GM19238 (cell line): ENCODE results near the gene PARN.
"Not testable (repeated sequence)": the region's sequence is repeated elsewhere in the genome, so short reads cannot be mapped to it uniquely, and the experiment has no call there.

ENCODE experiments used
- DNase-seq: peaks from one replicate; pipeline ENCODE4 v3.0.0; 2011; ENCODE audit warnings: low spot score; ENCODE audit not compliant: insufficient read length

Gene PARN

GRCh38 chr16:14437426-14437825 is 192.6 kb downstream of the PARN start:
- no peak for DNase-seq

DNA sequence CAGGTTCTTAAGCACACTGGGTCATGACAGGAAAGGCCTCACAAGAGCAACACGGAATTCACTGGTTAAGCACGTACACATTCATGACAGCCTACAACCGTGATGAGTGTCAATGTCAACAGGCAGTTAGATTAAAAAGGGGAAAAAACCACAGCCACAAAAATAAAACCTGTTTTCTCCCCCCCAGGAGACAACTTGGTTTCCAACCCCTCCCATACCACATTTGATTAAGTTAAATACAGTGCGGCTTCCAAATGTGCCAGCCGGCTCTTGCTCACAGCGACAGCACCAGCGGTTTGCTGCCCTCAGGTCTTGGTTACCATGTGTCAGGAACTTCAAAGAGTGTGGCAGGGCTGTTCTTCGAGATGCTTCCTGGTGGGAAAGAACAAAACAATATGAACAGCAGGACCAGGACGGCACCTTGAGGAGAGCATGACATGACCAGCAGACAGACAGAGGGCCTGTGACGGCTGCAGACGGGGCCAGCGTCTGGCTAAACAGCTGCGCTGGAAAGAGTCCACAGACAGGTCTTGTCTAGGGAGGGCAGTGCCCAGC is 193.6 kb downstream of the PARN start:
- no peak for DNase-seq

GRCh38 chr16:14434860-14435259 is 195.2 kb downstream of the PARN start:
- DNase-seq = no peak

DNA sequence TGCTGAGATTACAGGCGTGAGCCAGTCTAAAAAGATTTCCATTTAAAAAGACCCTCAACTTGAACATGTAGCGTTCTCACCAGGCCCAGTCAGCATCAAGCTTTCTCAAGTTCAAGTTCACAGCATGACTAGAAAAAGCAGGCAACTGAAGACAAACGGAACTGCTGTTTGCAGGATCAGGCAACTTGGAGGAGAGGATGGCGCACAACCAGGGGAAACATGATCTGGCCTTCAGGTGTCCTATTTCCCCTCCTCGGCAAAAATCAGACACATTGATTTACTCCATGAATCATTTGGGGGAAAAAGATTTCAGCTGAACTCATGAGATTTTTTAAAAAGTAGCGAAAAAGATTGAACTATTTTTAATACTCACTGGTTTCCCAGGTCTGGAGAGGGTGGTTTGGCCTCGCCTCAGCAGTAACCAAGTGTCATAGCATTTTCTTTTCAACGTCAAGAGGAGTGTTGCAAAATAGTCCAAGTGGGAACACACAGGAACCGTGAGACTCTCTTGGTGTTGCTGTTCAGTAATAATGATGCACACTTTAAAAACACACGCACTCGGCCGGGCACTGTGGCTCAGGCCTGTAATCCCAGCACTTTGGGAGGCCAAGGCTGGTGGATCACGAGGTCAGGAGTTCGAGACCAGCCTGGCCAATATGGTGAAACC is 201.0 kb downstream of the PARN start:
- DNase-seq = not testable (repeated sequence)

DNA sequence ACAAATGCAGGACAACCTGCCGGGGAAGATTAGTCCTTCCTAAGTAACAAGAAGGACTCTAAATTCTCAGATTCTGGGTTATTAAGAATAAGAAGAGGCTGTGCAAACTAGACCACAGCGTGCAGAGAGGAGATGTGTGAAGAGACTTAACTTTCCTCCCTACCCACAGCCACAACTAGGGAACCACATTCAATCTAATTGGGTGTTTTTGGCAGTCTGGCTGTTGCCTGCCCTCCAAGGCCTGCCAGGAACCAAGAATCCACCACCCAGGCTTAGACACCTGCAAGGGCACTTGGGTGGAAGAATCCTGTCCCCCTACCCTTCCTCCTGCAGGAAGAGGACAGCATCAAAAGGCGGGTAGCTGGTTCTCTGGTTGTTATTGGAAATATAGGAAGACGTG is 202.0 kb downstream of the PARN start:
- no peak for DNase-seq

- DNase-seq = no peak
Observed at GRCh38 chr16:14427371-14427948, 202.6 kb downstream of the PARN start.

DNA sequence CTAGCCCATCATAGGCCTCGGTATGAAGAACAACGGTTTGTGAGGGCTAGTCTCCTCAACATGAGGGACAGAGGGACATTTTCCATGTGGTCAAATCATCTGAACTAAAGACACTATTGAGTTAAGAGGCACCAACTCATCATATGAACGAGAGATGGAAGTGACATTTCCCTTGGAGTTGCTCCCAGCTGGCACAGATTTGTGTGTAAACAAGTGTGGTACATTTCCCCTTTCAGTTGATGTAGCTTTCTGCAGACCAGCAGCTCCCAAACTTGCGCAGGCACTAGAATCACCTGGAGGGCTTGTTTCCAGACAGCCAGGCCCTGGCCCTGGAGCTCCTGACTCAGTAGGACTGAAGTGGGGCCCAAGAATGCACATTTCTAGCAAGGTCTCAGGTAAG is 205.5 kb downstream of the PARN start:
- DNase-seq = no peak

DNA sequence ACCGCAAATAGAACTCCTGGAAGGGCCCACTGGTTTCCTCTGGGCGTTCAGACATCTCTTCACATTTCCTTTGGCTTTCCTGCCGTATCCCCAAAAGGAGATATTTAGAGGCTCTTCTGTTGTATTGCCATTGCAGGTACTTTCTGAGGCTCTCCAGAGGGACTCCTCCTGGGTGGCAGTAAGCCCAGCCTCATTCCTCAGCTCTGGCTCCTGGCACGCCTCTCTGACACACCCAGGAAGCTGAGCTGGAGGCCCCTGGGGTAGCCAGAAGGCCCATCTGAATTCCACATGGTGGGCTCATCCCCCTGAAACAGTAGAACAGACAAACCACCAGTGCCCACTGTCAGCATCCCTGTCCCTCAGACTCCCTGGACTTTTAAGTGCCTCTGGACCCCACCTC is 206.7 kb downstream of the PARN start:
- DNase-seq = no peak

DNA sequence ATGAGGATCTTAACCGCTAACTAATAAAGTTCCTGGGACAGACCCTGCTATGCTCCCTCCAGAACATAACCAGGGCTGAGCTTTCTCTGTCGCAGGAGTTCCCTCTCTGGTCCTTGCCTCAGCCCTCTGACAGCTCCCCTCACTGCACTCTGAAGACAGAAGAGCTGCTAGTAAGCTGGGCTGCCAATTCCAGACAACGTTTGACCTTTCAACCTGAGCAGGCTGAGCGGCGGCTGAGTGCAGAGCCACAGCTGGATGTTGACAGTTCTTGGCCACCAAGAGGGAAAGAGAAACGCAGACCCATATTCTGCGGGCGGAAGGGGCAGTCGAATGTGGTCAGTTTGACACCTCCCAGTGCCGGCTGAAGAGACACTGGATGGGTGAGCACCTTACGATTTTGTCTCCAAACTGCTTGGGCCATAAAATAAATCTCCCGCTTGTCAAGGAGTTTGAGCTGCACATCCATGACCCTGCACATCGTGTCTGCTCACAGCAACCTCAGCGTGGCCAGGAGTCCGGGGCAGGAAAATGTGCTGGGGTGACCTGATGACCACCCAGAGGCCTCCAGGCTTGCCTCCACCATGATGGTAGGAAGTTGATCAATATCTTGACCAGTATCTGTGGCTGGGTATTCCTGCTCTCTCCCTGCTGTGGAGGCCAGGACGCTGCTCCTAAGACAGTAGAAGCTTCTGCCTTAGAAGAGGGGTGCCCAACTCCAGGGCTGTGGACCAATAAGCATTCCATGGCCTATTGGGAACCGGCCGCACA is 209.2 kb downstream of the PARN start:
- DNase-seq = no peak

DNA sequence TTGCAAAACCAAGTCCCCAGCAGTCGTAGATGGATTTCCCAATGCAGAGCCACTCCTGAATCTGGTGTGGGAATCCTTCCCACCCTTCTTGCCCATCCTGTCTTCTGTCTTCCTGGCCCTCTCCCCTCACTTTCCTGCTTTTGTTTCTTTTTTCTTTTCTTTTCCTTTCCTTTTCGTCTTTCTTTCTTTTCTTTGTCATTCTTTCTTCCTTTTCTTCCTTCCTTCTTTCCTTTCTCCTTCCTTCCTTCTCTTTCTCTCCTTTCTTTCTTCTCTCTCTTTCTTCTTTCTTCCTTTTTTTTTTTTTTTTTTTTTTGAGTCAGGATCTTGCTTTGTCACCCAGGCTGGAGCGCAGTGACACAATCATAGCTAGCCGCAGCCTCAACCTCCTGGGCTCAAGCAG is 209.8 kb downstream of the PARN start:
- not testable (repeated sequence) for DNase-seq

GRCh38 chr16:14419817-14420216 is 210.2 kb downstream of the PARN start:
- DNase-seq = no peak

DNA sequence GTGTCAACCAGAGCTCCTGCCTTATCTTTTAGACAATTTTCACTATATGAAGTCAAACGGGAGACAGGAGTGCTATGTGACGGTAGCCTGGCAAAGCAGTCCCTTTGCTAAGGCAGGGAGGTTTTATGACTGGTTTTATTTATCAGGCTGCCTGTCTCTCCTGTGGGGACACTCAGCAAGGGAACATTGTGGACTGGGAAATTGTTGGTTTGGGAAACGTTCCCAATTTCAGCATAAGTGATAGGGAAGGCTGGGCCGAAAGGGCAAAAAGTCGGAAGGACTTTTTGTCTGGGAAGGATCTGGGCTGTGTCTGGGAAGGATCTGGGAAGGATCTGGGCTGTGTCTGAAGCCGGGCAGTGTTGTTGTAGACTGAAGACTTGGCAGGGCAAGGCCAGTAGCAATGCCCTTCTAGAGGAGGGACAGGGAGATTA is 211.2 kb downstream of the PARN start:
- DNase-seq = no peak

GRCh38 chr16:14416184-14416583 is 213.9 kb downstream of the PARN start:
- no peak for DNase-seq

DNA sequence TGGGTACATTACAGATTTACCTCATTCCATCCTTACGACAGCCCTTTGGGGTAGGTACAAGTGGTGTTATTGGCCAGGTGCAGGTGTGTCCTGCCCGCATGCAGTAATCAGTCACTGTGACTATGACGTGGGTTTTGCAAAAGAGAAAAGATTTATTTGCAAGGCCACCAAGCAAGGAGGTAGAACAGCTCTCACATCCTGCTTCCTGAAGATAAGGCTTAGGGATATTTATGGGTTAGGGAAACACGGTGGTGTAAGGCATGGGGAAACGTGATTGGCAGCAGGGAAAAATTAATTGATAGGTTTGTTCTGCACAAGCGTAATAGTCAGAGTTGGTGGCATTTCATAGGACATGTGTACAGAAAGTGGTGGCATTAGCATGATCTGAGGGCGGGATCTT is 214.8 kb downstream of the PARN start:
- DNase-seq = no peak

GRCh38 chr16:14409563-14409962 is 220.5 kb downstream of the PARN start:
- no peak for DNase-seq

DNA sequence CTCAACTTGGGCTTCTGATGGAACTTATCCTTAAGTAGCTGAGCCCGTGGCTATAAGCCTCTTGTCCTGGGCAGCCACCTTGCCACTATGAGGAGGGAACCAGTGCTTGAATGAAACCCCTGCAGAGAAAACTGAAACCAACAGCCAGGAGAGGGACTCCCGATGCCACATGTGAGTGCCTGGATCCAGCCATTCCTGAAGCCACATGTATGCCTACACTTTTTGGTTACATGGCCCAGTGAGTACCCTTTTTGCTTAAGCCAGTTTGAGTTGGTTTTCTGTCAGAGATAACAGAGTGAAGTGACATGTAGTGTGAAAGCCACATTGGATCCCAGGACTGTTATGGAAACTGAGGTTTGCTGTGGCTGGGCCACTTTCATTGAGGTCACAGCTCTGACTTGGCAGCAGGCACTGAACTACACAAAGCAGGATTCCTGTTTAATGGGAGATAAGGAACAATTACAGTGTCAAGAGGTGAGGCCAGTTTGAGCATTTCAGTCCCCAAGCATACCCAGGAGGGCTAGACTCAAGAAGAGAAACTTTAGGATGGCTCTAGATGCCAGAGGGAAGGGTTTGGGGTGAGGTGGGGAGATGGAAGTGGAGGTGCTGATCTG is 222.2 kb downstream of the PARN start:
- no peak for DNase-seq

- DNase-seq = no peak
Observed at GRCh38 chr16:14405611-14406537, 224.2 kb downstream of the PARN start.

GRCh38 chr16:14403001-14403389 is 227.1 kb downstream of the PARN start:
- not testable (repeated sequence) for DNase-seq

DNA sequence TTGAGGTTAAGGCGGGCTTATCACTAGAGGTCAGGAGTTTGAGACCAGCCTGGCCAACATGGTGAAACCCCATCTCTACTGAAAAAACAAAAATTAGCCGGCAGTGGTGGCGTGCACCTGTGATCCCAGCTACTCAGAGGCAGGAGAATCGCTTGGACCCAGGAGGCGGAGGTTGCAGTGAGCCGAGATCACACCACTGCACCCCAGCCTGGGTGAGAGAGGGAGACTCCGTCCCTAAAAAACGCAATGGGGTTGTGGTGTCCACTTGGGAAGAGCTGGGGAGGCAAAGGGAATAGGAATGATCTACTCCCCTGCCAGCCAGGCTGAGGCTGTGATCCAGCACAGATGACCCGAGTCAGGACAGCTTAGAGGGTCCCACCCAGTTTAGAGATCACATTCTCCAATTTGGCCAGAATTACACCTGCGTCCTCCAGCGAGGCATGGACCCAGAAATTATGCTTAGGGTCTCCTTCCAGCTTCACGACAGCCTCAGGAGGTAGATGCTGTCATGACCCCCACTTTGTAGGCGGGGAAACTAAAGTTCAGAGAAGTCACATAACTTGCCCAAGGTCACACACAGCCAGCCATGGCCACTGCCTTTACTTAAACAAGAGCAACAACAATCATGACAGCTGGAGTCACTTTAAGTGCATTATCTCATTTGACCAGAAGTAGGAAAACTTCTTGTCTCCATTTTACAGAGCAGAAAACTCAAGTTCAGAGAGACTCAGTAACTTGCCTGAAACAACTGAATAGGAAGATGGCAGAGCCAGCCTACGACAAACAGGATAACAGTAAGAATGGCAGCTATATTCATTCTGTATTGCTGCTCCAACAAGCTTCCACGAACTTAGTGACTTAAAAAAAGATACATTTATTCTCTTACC is 227.7 kb downstream of the PARN start:
- DNase-seq = not testable (repeated sequence)

DNA sequence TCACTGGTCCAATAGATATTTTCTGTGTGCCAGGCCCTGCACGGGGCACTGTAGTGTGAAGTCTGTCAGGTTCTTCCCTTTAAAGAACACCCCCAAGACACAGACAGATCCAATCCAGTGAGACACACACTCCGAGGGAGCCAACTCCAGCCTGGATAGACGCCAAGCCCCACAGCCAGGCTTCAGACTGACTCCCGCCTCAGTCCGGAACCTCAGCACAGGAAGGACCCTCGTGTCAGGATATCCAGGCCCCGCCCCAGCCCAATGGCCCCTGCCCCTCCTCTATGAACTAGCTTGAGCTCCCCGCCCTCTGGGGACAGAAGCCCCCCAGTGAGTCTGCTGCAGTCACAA is 228.4 kb downstream of the PARN start:
- DNase-seq = not testable (repeated sequence)
